CD8-positive, alpha-beta memory T cell (primary cell): Measurements from ENCODE around the gene ZEB2. TPM values are rescaled to one million over a fixed set of nuclear protein-coding genes. Genes with fewer than 3 reads are reported as not detected.

Experiments used
- CTCF ChIA-PET: fragments of 350-600 bp; sonication (Branson Sonifier 250); formaldehyde crosslinking; loops from one replicate; lab custom pipeline; 2021; ENCODE audit warnings: antibody characterized with exemption; lab: Charles Lee
- POLR2A ChIA-PET: fragments of 350-600 bp; sonication (Branson Sonifier 250); formaldehyde crosslinking; loops from one replicate; lab custom pipeline; 2021; ENCODE audit warnings: antibody characterized with exemption; lab: Charles Lee
- DNase-seq, 5 donors: peaks; one replicate each; pipeline versions ENCODE4 v3.0.0 to v3.0.0-alpha.2; 2020 to 2022; ENCODE audit warnings: mixed read lengths in 1 of 5
- H3K27ac ChIP-seq: one replicate; pipeline ENCODE4 v1.7.0; 2013; ENCODE audit warnings: low read depth, mild to moderate bottlenecking, low read length, moderate library complexity
- H3K27me3 ChIP-seq: 2 replicates; pipeline ENCODE4 v1.7.0; 2013; ENCODE audit warnings: low read length, mild to moderate bottlenecking; ENCODE audit not compliant: insufficient read depth, poor library complexity, severe bottlenecking
- H3K36me3 ChIP-seq: 2 replicates; pipeline ENCODE4 v1.7.0; 2013; ENCODE audit warnings: mild to moderate bottlenecking, low read length, moderate library complexity; ENCODE audit not compliant: insufficient read depth
- H3K4me1 ChIP-seq: 2 replicates; pipeline ENCODE4 v1.7.0; 2013; ENCODE audit warnings: mild to moderate bottlenecking, low read length, moderate library complexity; ENCODE audit not compliant: insufficient read depth
- H3K4me3 ChIP-seq: 2 replicates; pipeline ENCODE4 v1.7.0; 2013; ENCODE audit warnings: mild to moderate bottlenecking, low read length
- H3K9me3 ChIP-seq: 2 replicates; pipeline ENCODE4 v1.7.0; 2013; ENCODE audit warnings: mild to moderate bottlenecking, low read length
- H3K27ac Mint-ChIP-seq, 8 donors: one replicate each; pipeline ENCODE4 v1.8.0; 2020 to 2021; ENCODE audit warnings: mixed read lengths in 8 of 8, mild to moderate bottlenecking in 6 of 8, inconsistent platforms in 3 of 8, moderate library complexity in 3 of 8
- H3K27me3 Mint-ChIP-seq, 2 donors: one replicate each; pipeline ENCODE4 v1.8.0; 2020 to 2021; ENCODE audit warnings: mixed read lengths in 2 of 2, mild to moderate bottlenecking in 1 of 2, moderate library complexity in 1 of 2
- H3K36me3 Mint-ChIP-seq, 3 donors: one replicate each; pipeline ENCODE4 v1.8.0; 2020 to 2021; ENCODE audit warnings: mixed read lengths in 3 of 3, inconsistent platforms in 1 of 3, mild to moderate bottlenecking in 1 of 3
- H3K4me1 Mint-ChIP-seq, 3 donors: one replicate each; pipeline ENCODE4 v1.8.0; 2020 to 2021; ENCODE audit warnings: mixed read lengths in 3 of 3, inconsistent platforms in 1 of 3, mild to moderate bottlenecking in 1 of 3
- H3K4me3 Mint-ChIP-seq, 7 donors: one replicate each; pipeline ENCODE4 v1.8.0; 2020 to 2021; ENCODE audit warnings: mixed read lengths in 7 of 7, mild to moderate bottlenecking in 6 of 7, moderate library complexity in 4 of 7, inconsistent platforms in 2 of 7
- H3K9me3 Mint-ChIP-seq, 5 donors: one replicate each; pipeline ENCODE4 v1.8.0; 2020 to 2022; ENCODE audit warnings: mixed read lengths in 5 of 5, mild to moderate bottlenecking in 3 of 5, moderate library complexity in 2 of 5, inconsistent platforms in 1 of 5
- polyA plus RNA-seq: library from polyadenylated mRNA; unstranded; fragments of 300-500 nt; fragmentation: Illumina TruSeq; gene quantifications from one replicate; pipeline ENCODE4 v1.2.3, GENCODE V29; 2021
- total RNA-seq, 2 experiments: library from RNA; stranded (reverse); gene quantifications; one replicate each; pipeline ENCODE4 v1.2.3, GENCODE V29; 2021

Gene ZEB2
- total and polyA plus RNA-seq, 3 experiments from 2014 or later, result 20.6 to 35.8 (median 32.7) TPM

DNA sequence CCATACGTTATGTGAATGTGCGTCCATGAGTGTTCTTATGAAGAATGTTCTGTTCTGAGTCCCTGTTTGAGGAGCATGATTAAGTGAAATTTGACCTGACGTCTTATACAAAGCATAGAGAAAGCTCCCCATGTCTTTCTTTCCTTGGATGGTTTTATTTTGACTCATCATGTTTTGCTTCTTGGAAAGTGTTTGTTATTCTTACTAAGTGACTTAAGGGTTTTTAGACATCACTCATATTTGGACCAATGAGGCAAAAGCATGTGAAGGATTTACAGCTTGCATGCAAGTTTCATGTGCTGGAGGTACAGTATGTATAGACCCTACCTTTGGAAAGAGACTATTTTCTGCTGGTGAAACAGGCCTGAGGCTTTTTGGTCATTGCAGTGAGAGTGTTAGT, 33.5 kb upstream of the ZEB2 start:
- DNase-seq, result no peak
- ChIA-PET CTCF (interaction anchor here (0.9 kb wide), 1 partner anchor 14 kb away, joined by 3 read pairs; no protein-coding TSS in a partner anchor), POLR2A (no interaction called here)
- H3K36me3 ChIP-seq, result no peaks in the 10 kb centered on the region
- H3K4me1 Mint-ChIP-seq, result peaks cover 6 to 10% (median 8%) of the 10 kb centered on the region in 3 donors
- no peaks in the 10 kb centered on the region for H3K27me3 Mint-ChIP-seq
- no peaks in the 10 kb centered on the region for H3K27me3 ChIP-seq
- H3K27ac ChIP-seq, result no peak overlapping the region
- no peak overlapping the region for H3K4me3 ChIP-seq
- H3K27ac Mint-ChIP-seq, result no peak overlapping the region
- H3K36me3 Mint-ChIP-seq, result no peaks in the 10 kb centered on the region
- no peaks in the 10 kb centered on the region for H3K9me3 Mint-ChIP-seq
- no peaks in the 10 kb centered on the region for H3K9me3 ChIP-seq
- H3K4me3 Mint-ChIP-seq, result no peak overlapping the region
- H3K4me1 ChIP-seq, result no peaks in the 10 kb centered on the region

DNA sequence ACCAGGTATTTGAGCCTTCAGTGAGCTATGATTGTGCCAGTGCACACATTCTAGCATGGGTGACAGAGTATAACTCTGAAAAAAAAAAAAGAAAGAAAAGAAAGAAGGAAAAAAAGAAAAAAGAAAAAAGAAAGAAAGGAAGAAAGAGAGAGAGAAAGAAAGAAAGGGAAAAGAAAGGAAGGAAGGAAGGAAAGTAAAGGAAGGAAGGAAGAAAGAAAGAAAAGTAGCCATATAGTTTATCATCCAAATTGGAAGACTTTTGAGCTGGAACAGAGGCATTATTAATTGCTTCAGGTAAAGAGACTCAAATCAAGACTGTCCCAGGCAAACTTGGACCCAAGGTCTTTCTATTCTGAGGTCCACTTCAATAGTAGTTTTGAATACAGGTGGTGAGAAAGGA, 32.9 kb upstream of the ZEB2 start:
- CTCF ChIA-PET, result no interaction called here
- DNase-seq, result no peak
- Mint-ChIP-seq H3K9me3 (no peaks in the 10 kb centered on the region), H3K27me3 (no peaks in the 10 kb centered on the region), H3K27ac (no peak overlapping the region), H3K4me1 (peaks cover 9 to 15% (median 13%) of the 10 kb centered on the region in 3 donors), H3K36me3 (no peaks in the 10 kb centered on the region), H3K4me3 (no peak overlapping the region)
- no peaks in the 10 kb centered on the region for H3K4me1 ChIP-seq
- no peak overlapping the region for H3K4me3 ChIP-seq
- no peaks in the 10 kb centered on the region for H3K27me3 ChIP-seq
- POLR2A ChIA-PET, result no interaction called here
- H3K27ac ChIP-seq, result peak overlapping the region; percentile 0
- no peaks in the 10 kb centered on the region for H3K36me3 ChIP-seq
- H3K9me3 ChIP-seq, result no peaks in the 10 kb centered on the region

DNA sequence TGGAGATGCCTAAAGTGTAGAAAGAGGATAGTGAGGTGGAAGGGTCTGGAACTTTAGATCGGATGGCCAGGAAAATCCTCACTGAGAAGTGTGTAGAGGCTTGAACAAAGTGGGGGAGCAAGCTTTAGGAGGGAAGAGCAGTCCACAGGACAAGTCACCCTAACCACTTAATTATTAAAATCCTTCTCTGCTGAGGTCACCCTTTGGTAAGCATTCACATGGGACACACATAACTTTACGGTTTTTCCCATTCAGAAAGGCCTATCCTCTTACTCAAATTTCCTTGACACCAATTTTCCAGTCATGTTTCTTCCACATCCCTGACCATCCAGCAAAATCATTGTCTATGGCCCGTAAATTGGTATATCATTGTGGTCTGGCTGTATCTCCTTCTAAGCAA, 31.0 kb upstream of the ZEB2 start:
- no peaks in the 10 kb centered on the region for H3K36me3 Mint-ChIP-seq
- DNase-seq, result no peak
- no peaks in the 10 kb centered on the region for H3K9me3 ChIP-seq
- H3K4me1 ChIP-seq, result no peaks in the 10 kb centered on the region
- H3K27ac Mint-ChIP-seq, result no peak overlapping the region
- no peak overlapping the region for H3K27ac ChIP-seq
- ChIA-PET POLR2A (no interaction called here), CTCF (no interaction called here)
- no peaks in the 10 kb centered on the region for H3K27me3 ChIP-seq
- peaks cover 9 to 15% (median 13%) of the 10 kb centered on the region in 3 donors for H3K4me1 Mint-ChIP-seq
- H3K4me3 Mint-ChIP-seq, result no peak overlapping the region
- no peaks in the 10 kb centered on the region for H3K36me3 ChIP-seq
- no peaks in the 10 kb centered on the region for H3K9me3 Mint-ChIP-seq
- no peak overlapping the region for H3K4me3 ChIP-seq
- no peaks in the 10 kb centered on the region for H3K27me3 Mint-ChIP-seq

DNA sequence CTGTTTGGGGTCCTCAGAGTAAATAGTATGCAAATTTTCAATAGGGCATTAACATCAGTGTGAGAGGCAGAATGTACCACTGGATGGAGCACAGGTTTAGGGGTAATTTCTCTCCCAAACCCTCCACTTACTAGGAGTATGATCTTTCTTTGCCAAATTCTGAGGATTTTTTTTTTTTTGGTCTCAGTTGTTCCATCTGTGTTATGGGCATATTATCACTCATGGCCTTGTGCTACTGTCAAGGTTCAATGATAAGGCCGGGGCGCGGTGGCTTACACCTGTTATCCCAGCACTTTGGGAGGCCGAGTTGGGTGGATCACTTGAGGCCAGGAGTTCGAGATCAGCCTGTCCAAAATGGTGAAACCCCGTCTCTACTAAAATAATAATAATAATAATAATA, 30.2 kb upstream of the ZEB2 start:
- Mint-ChIP-seq H3K4me3 (no peak overlapping the region), H3K27me3 (no peaks in the 10 kb centered on the region), H3K4me1 (peaks cover 9 to 15% (median 13%) of the 10 kb centered on the region in 3 donors), H3K36me3 (no peaks in the 10 kb centered on the region), H3K9me3 (no peaks in the 10 kb centered on the region), H3K27ac (no peak overlapping the region)
- Histone ChIP-seq H3K9me3 (no peaks in the 10 kb centered on the region), H3K4me3 (no peak overlapping the region), H3K36me3 (no peaks in the 10 kb centered on the region), H3K4me1 (no peaks in the 10 kb centered on the region), H3K27ac (no peak overlapping the region), H3K27me3 (no peaks in the 10 kb centered on the region)
- CTCF ChIA-PET, result no interaction called here
- no peak for DNase-seq
- POLR2A ChIA-PET, result no interaction called here

DNA sequence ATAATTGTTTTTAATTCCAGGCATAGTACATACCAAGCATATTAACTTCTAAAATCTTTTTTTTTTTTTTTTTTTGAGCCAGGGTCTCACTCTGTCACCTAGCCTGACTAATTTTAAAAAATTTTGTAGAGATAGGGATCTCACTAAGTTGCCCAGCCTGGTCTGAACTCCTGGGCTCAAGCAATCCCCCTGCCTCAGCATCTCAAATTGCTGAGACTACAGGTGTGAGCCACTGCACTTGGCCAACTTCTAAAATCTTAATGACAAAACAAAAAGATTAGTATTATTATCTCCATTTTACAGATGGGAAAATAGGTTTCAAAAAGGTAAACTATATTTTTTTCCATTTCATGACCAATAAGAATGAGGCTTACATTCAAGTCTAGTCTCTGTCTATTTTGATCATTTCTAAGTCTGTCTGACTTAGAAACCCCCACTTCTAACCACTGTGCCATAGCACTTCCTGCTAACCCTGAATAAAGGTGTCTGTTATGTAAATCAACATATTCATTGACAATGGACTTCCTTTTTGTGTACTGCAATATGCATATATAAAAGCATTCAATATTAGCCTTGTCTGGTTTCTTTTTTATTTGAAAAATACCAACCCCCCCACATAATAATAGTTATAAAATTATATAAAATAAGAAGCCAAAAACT, 28.7 kb upstream of the ZEB2 start:
- CTCF ChIA-PET, result no interaction called here
- Histone ChIP-seq H3K36me3 (no peaks in the 10 kb centered on the region), H3K4me3 (no peak overlapping the region), H3K27ac (no peak overlapping the region), H3K4me1 (no peaks in the 10 kb centered on the region), H3K27me3 (no peaks in the 10 kb centered on the region), H3K9me3 (no peaks in the 10 kb centered on the region)
- Mint-ChIP-seq H3K4me1 (peaks cover 9 to 15% (median 13%) of the 10 kb centered on the region in 3 donors), H3K36me3 (no peaks in the 10 kb centered on the region), H3K27me3 (no peaks in the 10 kb centered on the region), H3K4me3 (peak overlapping the region in 1 of 7 donors; percentile 4), H3K27ac (peak overlapping the region in 3 of 8 donors; percentile 8 to 46 (median 30)), H3K9me3 (no peaks in the 10 kb centered on the region)
- POLR2A ChIA-PET, result no interaction called here
- peak in 3 of 5 donors; percentile 15 to 56 (median 46) for DNase-seq

DNA sequence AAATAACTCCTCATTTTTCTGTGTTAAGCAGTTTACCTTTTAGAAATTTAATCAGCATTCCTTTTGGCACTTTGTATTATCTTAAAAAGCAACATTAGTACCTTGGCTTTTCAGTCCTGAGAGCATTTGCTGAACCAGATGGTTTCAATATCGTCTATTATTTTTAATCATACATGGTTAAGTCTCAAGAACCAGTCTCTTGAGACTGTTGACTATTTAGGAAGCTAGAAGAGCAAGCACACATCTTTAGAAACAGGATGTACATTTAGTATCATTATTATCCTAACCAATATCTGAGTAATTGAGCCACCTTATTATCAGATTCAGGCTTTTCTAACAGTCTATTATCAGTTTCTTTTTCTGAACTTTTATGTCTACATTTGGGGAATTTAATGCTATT, 28.2 kb upstream of the ZEB2 start:
- Mint-ChIP-seq H3K27me3 (no peaks in the 10 kb centered on the region), H3K27ac (peak overlapping the region in 2 of 8 donors; percentile 30 to 46), H3K9me3 (no peaks in the 10 kb centered on the region), H3K36me3 (no peaks in the 10 kb centered on the region), H3K4me3 (no peak overlapping the region), H3K4me1 (peaks cover 9 to 15% (median 13%) of the 10 kb centered on the region in 3 donors)
- Histone ChIP-seq H3K9me3 (no peaks in the 10 kb centered on the region), H3K4me3 (no peak overlapping the region), H3K27ac (no peak overlapping the region), H3K36me3 (no peaks in the 10 kb centered on the region), H3K27me3 (no peaks in the 10 kb centered on the region), H3K4me1 (no peaks in the 10 kb centered on the region)
- DNase-seq, result no peak
- ChIA-PET POLR2A (no interaction called here), CTCF (no interaction called here)

DNA sequence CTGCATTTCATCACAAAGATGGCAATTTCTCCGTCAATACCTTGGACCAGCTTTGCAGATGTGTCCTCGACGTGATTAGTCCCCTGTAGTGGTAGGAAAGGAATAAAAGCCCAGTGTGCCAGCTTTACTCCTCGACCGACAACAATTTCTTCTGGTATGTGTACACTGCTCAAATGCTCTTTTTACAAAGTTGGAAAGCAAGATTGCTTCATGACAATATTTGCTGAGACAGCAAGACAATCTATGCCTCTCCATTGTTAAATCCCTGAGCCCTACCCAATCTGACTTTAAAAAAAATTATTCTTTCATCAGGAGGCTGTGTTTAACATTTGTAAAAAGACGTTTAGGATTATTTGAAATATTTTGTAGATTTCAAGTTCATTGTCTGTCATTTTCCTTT, 27.6 kb upstream of the ZEB2 start:
- H3K27me3 ChIP-seq, result no peaks in the 10 kb centered on the region
- POLR2A ChIA-PET, result no interaction called here
- no peaks in the 10 kb centered on the region for H3K9me3 ChIP-seq
- Mint-ChIP-seq H3K27me3 (no peaks in the 10 kb centered on the region), H3K36me3 (no peaks in the 10 kb centered on the region), H3K9me3 (no peaks in the 10 kb centered on the region), H3K4me1 (peaks cover 9 to 15% (median 13%) of the 10 kb centered on the region in 3 donors), H3K27ac (no peak overlapping the region), H3K4me3 (no peak overlapping the region)
- H3K4me3 ChIP-seq, result no peak overlapping the region
- no peaks in the 10 kb centered on the region for H3K36me3 ChIP-seq
- no peak overlapping the region for H3K27ac ChIP-seq
- CTCF ChIA-PET, result no interaction called here
- H3K4me1 ChIP-seq, result no peaks in the 10 kb centered on the region
- DNase-seq, result no peak

DNA sequence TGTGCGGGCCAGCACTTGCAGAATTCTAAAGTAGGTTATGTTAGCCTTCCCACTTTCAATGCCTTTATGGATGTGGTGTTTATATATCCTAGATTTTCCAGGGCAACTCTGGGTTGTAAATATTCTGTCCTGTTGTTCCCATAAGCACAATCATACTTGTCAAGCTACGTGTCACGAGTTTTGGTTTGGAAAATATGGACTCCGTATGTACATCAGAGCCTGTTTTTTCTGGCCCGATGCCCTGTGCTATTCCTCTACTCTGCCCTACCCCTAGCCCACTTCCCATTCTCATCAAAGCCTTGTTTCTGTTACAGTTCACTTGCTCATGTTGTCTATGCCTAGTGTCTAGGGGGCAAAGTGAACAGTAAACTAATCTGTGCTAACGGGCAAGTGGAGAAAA, 27.0 kb upstream of the ZEB2 start:
- no peak for DNase-seq
- POLR2A ChIA-PET, result no interaction called here
- H3K36me3 Mint-ChIP-seq, result no peaks in the 10 kb centered on the region
- Histone ChIP-seq H3K4me1 (no peaks in the 10 kb centered on the region), H3K4me3 (no peak overlapping the region), H3K27me3 (no peaks in the 10 kb centered on the region), H3K9me3 (no peaks in the 10 kb centered on the region), H3K36me3 (no peaks in the 10 kb centered on the region), H3K27ac (no peak overlapping the region)
- no peak overlapping the region for H3K27ac Mint-ChIP-seq
- no peaks in the 10 kb centered on the region for H3K27me3 Mint-ChIP-seq
- no peak overlapping the region for H3K4me3 Mint-ChIP-seq
- CTCF ChIA-PET, result no interaction called here
- peaks cover 9 to 15% (median 13%) of the 10 kb centered on the region in 3 donors for H3K4me1 Mint-ChIP-seq
- no peaks in the 10 kb centered on the region for H3K9me3 Mint-ChIP-seq
